K562 (cell line): ENCODE results near the gene CCL5. TPM values are rescaled to one million over a fixed set of nuclear protein-coding genes. Genes with fewer than 3 reads are reported as not detected.

Experiments used
- E4F1 ChIP-seq: fragments of 250-450 bp; sonication (Bioruptor Pico); IDR thresholded peaks from 2 replicates; pipeline ENCODE4 v1.5.0; 2021; ENCODE audit warnings: mild to moderate bottlenecking, borderline replicate concordance
- EGR1 ChIP-seq: fragments of 450-650 bp; conservative IDR thresholded peaks from 2 replicates; pipeline ENCODE4 v1.6.1; 2017; ENCODE audit warnings: mild to moderate bottlenecking
- HES1 ChIP-seq: fragments of 450-650 bp; IDR thresholded peaks from 2 replicates; pipeline ENCODE4 v1.6.1; 2016; ENCODE audit warnings: low read depth, mild to moderate bottlenecking, moderate library complexity
- MGA ChIP-seq: fragments of 450-650 bp; IDR thresholded peaks from 2 replicates; pipeline ENCODE4 v1.6.1; 2016; ENCODE audit warnings: mild to moderate bottlenecking, moderate library complexity
- POLR2B ChIP-seq: fragments of 450-650 bp; IDR thresholded peaks from 2 replicates; pipeline ENCODE4 v1.6.1; 2018; ENCODE audit warnings: low read depth; ENCODE audit not compliant: partially characterized antibody
- TFE3 ChIP-seq: fragments of 450-650 bp; formaldehyde crosslinking; IDR thresholded peaks from 2 replicates; pipeline ENCODE4 v1.4.0; 2020; ENCODE audit warnings: mild to moderate bottlenecking, mixed read lengths
- polyA plus RNA-seq, 8 experiments: library from polyadenylated mRNA; depleted of rRNA in 4 of 8; stranded (reverse) in 5 of 8; unstranded in 3 of 8; fragments of >200 nt; fragmentation: Nextera tagmentation in 2 of 8; fragmentation: Illumina TruSeq in 1 of 8; extraction: Ambion mirVana in 2 of 8; extraction: Trizol in 1 of 8; gene quantifications; 2 replicates each; pipeline versions ENCODE4 v1.2.1 to v1.2.3, GENCODE V29; 2011 to 2014; ENCODE audit warnings: inconsistent platforms in 1 of 8, missing spikeins in 1 of 8
- total RNA-seq, 7 experiments: library from RNA; depleted of rRNA in 6 of 7; stranded (reverse); fragments of >200 nt in 6 of 7; fragmentation: Illumina TruSeq in 2 of 7; extraction: Trizol in 2 of 7; gene quantifications; 2 replicates each; pipeline versions ENCODE4 v1.2.1 to v1.2.3, GENCODE V29; 2011 to 2021; ENCODE audit warnings: low replicate concordance in 1 of 7

The CCL5 gene
- total and polyA plus RNA-seq, 9 of the 15 experiments (the other 6 are each of a cell fraction or from before 2014, with no cell fraction given), result 0.18 to 0.59 (median 0.45) TPM; not detected in 1

GRCh38 chr17:35889241-35889640 is 9.1 kb upstream of the CCL5 start (continued):
- TF ChIP-seq MGA (no peak), HES1 (no peak), POLR2B (no peak), TFE3 (CRISPR knock-in tag) (no peak), E4F1 (no peak), EGR1 (no peak)
- TF ChIP-seq, all 486 proteins: peak for 8
